GM19043 (cell line): Measurements from ENCODE around the gene GRIPAP1.
"Not testable (repeated sequence)": the region's sequence is repeated elsewhere in the genome, so short reads cannot be mapped to it uniquely, and the experiment has no call there.

Source experiments
- ATAC-seq: cut with Tn5 transposase; IDR thresholded peaks from one replicate; pipeline ENCODE4 v1.9.1; 2021; ENCODE audit warnings: low read depth; ENCODE audit not compliant: unreplicated experiment

GRIPAP1 gene

GRCh38 chrX:48998391-48998790 lies 3.7 kb downstream of the GRIPAP1 start:
- no peak for ATAC-seq

- ATAC-seq: no peak
Observed at GRCh38 chrX:48997865-48998264, 4.2 kb downstream of the GRIPAP1 start.

- no peak for ATAC-seq
Observed at GRCh38 chrX:48997455-48997854, 4.6 kb downstream of the GRIPAP1 start.

GRCh38 chrX:48996969-48997368 lies 5.1 kb downstream of the GRIPAP1 start:
- ATAC-seq: no peak

- ATAC-seq: no peak
Observed at GRCh38 chrX:48992341-48992740, 9.7 kb downstream of the GRIPAP1 start.

GRCh38 chrX:48989483-48989882 lies 12.6 kb downstream of the GRIPAP1 start:
- no peak for ATAC-seq

GRCh38 chrX:48983896-48984295 lies 18.2 kb downstream of the GRIPAP1 start:
- no peak for ATAC-seq

GRCh38 chrX:48983081-48983480 lies 19.0 kb downstream of the GRIPAP1 start:
- ATAC-seq: no peak

- ATAC-seq: no peak
Observed at GRCh38 chrX:48981178-48981577, 20.9 kb downstream of the GRIPAP1 start.

GRCh38 chrX:48980341-48980740 lies 21.7 kb downstream of the GRIPAP1 start:
- not testable (repeated sequence) for ATAC-seq

- no peak for ATAC-seq
Observed at GRCh38 chrX:48978226-48978625, 23.8 kb downstream of the GRIPAP1 start.

- ATAC-seq: no peak
Observed at GRCh38 chrX:48976086-48976485, 26.0 kb downstream of the GRIPAP1 start.

- no peak for ATAC-seq
Observed at GRCh38 chrX:48975541-48975940, 26.5 kb downstream of the GRIPAP1 start.

GRCh38 chrX:48975041-48975440 lies 27.0 kb downstream of the GRIPAP1 start:
- no peak for ATAC-seq

GRCh38 chrX:48974574-48974973 lies 27.5 kb downstream of the GRIPAP1 start:
- ATAC-seq: no peak

- ATAC-seq: no peak
Observed at GRCh38 chrX:48974033-48974432, 28.0 kb downstream of the GRIPAP1 start.

GRCh38 chrX:48972220-48973164 lies 29.6 kb downstream of the GRIPAP1 start:
- ATAC-seq: no peak

- no peak for ATAC-seq
Observed at GRCh38 chrX:48971249-48972219, 30.5 kb downstream of the GRIPAP1 start, which contains the start of gene KCND1. Gene KCND1, minus strand, starts transcription at chrX:48971844. Its CDS starts 1,573 bp downstream, at chrX:48970271.

GRCh38 chrX:48969471-48969870 lies 32.6 kb downstream of the GRIPAP1 start:
- ATAC-seq: no peak

GRCh38 chrX:48968377-48968776 lies 33.7 kb downstream of the GRIPAP1 start:
- ATAC-seq: no peak
